Kidney tubule cell (primary cell): ENCODE data around the gene GALT.

Source experiments
- DNase-seq: peaks from one replicate; pipeline ENCODE4 v3.0.0-alpha.2; 2018; ENCODE audit warnings: low spot score

Gene GALT

GRCh38 chr9:34651876-34652601 lies 5.6 kb downstream of the GALT start, which contains the start of gene IL11RA:
TSS of gene IL11RA (plus strand) at chr9:34652185. CDS start at chr9:34655218, 3,033 bp downstream.
- peak; percentile 89 for DNase-seq

- DNase-seq = no peak
These were observed 6.1 kb downstream of the GALT start for GRCh38 chr9:34652602-34653000.

GRCh38 chr9:34653151-34654072 lies 6.9 kb downstream of the GALT start:
- no peak for DNase-seq

GRCh38 chr9:34654323-34655051 lies 8.0 kb downstream of the GALT start:
- no peak for DNase-seq

- no peak for DNase-seq
These were observed 8.9 kb downstream of the GALT start for GRCh38 chr9:34655394-34655793.

GRCh38 chr9:34656992-34657391 lies 10.5 kb downstream of the GALT start:
- no peak for DNase-seq

GRCh38 chr9:34658461-34658860 lies 12.0 kb downstream of the GALT start:
- DNase-seq = no peak

- DNase-seq = peak; percentile 86
These were observed 13.2 kb downstream of the GALT start for GRCh38 chr9:34659592-34660253.

GRCh38 chr9:34662526-34663302 lies 16.2 kb downstream of the GALT start, which contains the start of gene CCL27:
TSS of gene CCL27 (minus strand) at chr9:34662657. CDS start at chr9:34662633, 24 bp downstream.
- no peak for DNase-seq

- DNase-seq = no peak
These were observed 16.8 kb downstream of the GALT start for GRCh38 chr9:34663303-34663605.

GRCh38 chr9:34664281-34665066 lies 18.0 kb downstream of the GALT start:
- peak; percentile 82 for DNase-seq

GRCh38 chr9:34665067-34665380 lies 18.5 kb downstream of the GALT start:
- DNase-seq = no peak

GRCh38 chr9:34665381-34666250 lies 19.1 kb downstream of the GALT start:
- peak; percentile 93 for DNase-seq

- DNase-seq = no peak
These were observed 23.5 kb downstream of the GALT start for GRCh38 chr9:34669809-34670562.

- DNase-seq = no peak
These were observed 24.8 kb downstream of the GALT start for GRCh38 chr9:34671307-34671706.

GRCh38 chr9:34674440-34674839 lies 28.0 kb downstream of the GALT start:
- DNase-seq = no peak

GRCh38 chr9:34675048-34675714 lies 28.7 kb downstream of the GALT start:
- DNase-seq = peak; percentile 49

GRCh38 chr9:34675869-34676268 lies 29.4 kb downstream of the GALT start:
- DNase-seq = no peak
